Cerebellar cortex (tissue), 1 donor: Measurements from ENCODE around the gene CNTN4.
"Not testable (repeated sequence)": the region's sequence is repeated elsewhere in the genome, so short reads cannot be mapped to it uniquely, and the experiment has no call there.

Experiments used
- DNase-seq: peaks from one replicate; pipeline ENCODE4 v3.0.0-alpha.2; 2015; ENCODE audit warnings: low spot score

The CNTN4 gene

DNA sequence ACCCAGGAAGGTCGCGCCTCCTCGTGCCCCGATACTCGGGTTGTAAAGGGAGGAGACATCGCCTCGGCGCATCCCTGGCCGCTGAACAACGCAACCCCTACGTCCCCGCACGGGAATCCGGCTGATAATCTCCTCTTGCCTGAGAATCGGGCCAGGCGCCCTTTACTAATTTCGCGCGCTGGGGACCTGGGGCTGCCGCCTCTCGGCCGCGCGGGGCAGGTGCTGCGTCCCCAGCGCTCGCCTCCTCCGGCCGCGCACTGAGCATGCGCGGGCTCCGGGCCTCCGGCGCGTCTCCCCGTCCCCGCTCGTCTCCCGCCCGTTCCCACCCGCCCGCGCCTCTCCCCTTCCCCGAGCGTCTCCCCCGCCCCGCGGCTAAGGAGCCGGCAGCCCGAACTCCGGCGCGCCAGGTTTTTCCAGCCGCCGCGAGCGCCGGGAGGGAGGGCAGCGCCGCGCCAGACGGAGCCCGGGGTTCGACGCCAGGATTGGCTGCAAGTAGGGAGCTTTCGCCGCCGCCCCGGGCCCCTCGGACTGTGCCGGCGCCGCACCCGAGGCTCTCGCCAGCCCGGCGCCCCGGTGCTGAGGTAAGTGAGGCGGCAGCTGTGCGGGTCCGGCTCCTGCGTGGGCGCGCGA, at the start of gene CNTN4:
CNTN4 (plus strand) TSS at position 469 of the 630 bp plus-strand sequence.
- peak; percentile 85 for DNase-seq

DNA sequence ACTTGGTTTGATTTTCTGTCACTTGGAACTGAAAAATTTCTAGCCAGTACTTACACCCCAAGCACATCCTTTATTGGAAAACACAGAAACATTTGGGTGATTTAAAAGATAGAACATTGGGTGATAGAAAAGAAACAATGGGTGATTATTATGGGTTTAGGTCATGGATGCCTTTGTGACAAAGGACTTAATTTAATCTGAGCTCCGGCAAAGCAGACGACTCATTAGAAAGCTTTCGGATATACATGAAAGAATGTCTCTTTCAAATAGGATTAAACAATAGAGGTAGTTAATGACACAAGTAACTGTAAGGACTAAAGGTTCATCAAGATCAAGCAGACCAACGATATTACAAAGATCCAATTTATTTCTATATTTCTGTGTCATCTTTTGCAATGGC, 37.3 kb upstream of the CNTN4 start:
- DNase-seq = no peak

DNA sequence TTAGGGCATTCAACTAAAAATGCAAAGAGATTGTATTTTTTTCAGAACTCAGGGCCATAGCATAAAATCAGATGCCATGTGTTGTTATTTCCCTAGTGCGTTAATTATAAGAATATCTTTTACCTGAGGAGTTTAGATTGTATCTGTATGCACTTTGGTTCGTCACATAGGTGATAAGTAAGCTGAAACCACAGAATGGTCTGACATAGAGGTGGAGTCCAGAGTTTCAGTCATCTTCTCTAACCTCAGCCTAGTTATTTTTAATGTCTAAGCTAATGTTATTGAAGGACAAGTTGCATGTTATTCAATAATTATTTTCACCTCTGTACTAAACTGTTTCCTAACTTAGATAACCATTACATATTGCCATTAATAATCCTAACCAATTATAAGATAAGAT, 27.1 kb upstream of the CNTN4 start:
- no peak for DNase-seq

GRCh38 chr3:2078821-2079220, 19.8 kb upstream of the CNTN4 start:
- DNase-seq = no peak

DNA sequence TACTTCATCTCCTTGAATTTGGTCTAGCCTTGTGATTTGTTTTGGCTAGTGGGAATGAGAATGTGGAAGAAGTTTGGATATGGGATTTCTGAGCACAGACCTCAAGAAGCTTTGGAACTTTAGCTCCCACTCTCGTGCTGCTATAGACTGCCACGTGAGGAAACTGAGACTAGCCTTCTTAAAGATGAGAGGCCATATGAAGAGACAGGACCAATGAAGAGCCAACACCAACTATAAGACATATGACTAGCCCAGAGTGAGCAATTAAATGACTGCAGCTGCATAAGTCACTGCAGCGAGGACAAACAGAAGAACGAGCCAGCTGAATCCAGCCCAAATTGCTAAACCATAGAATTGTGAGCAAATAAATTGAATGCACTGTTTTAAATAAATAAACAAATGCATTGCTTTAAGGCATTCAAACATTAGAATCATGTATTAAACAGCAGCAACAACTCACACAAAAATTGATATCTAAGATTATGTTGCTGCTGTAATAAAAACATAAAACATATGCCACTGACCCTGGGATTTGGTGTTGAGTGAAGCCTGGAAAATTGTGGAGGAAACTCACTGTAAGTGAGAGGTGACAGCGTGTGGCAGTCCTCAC, 15.7 kb upstream of the CNTN4 start:
- DNase-seq = no peak

GRCh38 chr3:2083558-2083957, 15.1 kb upstream of the CNTN4 start:
- not testable (repeated sequence) for DNase-seq

DNA sequence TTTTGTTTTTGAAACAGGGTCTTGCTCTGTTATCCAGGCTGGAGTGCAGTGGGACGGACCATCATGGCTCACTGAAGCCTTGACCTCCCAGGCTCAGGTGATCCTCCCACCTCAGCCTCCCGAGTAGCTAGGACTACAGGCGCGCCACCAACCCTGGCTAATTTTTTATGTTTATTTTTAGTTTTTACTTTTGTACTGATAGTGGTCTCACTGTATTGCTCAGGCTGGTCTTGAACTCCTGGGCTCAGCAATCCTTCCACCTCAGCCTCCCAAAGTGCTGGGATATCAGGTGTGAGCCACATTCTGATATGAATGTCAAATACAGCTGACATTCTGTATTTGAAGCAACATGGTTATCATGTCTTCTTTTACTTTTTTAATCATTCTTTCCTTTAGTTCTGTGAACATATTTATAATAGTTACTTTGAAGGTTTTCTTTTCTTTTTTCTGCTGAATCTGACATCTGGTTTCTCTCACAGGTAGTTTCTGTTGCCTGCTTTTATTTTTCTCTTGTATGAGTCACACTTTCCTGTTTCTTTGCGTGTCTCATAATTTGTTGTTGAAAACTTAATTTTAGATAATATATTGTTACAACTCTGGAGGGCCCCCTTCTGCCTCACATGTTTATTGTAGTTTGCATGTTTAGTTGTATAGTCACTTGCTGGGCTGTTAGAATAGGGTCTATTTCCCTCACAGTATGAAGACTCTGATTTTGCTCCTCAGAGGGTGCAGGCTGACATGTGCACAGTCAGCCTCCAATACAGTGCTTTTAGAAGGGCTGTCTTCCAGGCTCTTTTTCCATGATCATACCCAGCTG, 8.4 kb upstream of the CNTN4 start:
- DNase-seq = no peak

GRCh38 chr3:2092758-2093157, 5.9 kb upstream of the CNTN4 start:
- no peak for DNase-seq

DNA sequence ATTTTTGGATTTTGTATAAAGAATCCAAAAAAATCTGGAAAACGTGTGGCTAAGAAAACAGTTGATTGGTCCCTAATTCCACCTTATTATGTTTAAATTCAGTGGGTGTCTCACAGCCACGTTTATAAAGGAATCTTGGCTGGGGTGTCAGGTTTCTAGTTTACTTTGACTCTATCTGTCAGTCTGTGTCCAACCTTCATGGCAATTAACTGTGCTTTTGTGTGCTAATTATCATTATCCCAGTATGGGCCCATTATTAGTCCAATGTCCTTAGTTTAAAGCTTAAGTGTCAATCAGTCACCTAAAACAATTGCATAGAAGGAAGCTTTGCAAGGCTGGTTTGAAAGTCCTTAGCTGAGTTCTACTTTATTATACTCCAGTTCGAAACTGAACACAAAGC, 3.7 kb upstream of the CNTN4 start:
- no peak for DNase-seq

DNA sequence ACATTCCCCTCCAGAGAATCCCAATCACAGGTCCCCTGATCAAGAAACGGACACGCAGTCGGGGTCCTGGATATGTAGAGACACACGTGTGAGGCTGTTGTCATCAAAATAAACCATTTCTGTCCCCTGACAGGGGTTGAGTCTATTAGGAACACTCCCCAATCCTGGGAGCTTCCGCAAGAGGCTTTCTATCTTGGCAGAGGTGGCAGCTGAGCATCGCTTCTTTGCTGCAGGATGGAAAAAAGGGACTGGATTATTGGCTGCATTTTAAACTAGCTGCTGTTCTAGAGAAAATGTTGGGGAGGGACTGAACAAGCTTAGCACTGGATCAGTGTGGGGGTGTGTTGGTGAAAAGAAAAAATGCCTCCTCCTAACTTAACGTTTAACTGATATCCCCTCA, 2.5 kb upstream of the CNTN4 start:
- peak; percentile 86 for DNase-seq

- DNase-seq = peak; percentile 51
Measured at GRCh38 chr3:2097641-2098191, 950 bp upstream of the CNTN4 start.

- peak; percentile 40 for DNase-seq
Measured at GRCh38 chr3:2099028-2099671, 484 bp downstream of the CNTN4 start.

- no peak for DNase-seq
Measured at GRCh38 chr3:2099779-2100191, 1.1 kb downstream of the CNTN4 start.

- DNase-seq = no peak
Measured at GRCh38 chr3:2106438-2106837, 7.8 kb downstream of the CNTN4 start.

DNA sequence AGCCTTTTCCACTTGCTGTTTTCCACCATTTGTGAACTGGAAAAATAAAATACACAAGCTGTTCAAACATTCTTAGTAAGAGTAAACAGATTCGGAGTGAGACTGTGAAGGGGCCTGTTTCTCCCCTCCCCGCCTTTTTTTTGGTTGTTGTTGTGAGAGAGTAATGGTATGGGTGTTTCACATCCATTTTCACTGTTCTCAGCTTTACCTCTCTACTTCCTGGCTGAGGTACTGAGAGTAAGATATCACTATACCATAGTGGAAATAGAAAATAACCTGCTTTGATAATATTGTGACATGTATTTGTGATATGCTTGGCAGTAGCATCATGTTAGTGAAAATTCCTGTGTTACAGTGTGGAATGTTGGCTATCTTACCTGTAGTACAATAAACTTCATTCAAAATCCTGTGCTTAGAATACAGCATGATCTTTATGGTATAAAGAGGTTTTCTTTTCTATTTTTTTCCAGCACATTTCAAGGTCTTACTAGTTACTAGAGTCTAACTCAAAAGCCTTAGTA, 12.0 kb downstream of the CNTN4 start:
- no peak for DNase-seq

DNA sequence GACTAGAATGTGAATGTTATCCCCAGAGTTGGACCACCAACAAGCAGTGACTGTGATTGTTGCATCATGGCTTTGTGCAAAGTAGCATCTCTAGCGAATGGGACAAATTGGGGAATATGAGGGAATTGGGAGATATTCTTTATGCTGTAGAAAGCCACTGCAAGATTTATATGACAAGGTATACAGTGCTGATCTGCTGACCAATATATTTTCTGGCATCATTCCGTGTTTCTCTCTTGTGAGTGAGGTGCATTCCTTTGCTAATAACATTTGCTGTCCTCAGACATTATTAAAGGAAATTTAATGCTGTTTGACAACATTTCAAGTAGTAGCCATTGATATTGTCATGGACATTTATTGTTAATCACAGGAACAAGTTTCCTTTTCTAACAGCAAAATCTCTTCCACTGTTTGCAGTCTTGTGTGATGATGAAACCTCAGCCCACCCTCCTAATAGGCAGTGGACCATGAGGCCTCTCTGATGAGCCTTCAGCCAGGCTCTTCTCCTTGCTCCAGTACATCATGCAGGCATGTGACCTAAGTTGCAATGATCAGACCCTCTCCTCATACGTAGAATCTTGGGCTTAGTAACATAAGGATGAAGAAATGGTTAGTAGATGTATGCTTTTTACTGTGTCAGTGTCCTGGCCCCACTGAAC, 16.1 kb downstream of the CNTN4 start:
- DNase-seq = no peak

DNA sequence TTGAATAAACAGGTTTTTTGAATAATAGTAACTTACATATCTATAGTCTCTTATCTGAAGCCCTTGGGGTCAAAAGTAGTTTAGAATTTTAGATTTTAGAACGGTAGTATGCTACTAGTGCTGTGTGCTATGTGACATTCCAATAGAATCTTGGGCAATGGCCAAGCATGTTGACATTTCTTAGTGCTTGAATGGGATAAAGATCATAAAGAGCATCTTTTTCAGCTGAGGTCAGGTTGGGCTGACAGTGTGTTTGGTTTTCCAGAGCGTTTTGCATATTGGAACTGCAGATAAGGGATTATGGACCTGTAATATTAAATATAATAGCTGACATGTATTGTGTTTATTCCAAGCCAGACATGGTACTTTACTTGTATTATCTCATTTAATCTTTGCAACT, 32.1 kb downstream of the CNTN4 start:
- no peak for DNase-seq

GRCh38 chr3:2133146-2133545, 34.5 kb downstream of the CNTN4 start:
- no peak for DNase-seq

DNA sequence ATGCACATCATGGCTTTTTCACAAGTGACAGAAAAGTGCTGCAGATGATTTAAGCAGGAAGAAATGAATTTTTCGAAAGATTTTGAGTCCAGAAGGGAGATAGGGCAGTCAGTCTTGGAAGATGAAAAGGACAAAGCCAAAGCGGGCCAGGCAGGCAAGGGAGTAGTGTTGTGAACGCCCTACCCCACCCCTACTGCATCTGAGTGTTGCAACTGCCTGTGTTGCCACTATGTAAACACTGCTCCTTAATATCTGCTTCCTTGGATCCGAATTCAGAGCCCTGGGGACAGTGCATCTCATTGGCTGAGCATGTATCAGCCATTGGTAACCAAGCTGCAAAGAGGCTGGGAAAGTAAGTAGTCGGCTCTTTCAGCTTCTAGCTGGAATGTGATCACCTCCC, 39.0 kb downstream of the CNTN4 start:
- no peak for DNase-seq

DNA sequence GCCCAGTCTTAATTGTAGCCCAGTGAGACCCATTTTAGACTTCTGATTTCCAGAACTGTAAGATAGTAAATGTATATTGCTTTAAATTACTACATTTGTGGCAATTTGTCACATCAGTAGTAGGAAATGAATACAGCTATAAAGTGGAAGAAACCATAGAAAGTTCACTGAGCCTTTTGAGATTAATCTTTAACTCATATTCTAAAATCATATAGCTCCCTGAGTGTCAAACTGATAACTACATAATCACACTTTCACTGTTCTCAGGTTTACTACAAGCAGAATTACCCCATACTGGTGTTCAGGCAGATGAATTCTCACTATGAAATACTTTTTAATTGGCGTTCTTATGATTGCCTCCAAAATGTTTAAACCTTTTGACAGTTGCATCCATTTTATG, 42.8 kb downstream of the CNTN4 start:
- DNase-seq = no peak

DNA sequence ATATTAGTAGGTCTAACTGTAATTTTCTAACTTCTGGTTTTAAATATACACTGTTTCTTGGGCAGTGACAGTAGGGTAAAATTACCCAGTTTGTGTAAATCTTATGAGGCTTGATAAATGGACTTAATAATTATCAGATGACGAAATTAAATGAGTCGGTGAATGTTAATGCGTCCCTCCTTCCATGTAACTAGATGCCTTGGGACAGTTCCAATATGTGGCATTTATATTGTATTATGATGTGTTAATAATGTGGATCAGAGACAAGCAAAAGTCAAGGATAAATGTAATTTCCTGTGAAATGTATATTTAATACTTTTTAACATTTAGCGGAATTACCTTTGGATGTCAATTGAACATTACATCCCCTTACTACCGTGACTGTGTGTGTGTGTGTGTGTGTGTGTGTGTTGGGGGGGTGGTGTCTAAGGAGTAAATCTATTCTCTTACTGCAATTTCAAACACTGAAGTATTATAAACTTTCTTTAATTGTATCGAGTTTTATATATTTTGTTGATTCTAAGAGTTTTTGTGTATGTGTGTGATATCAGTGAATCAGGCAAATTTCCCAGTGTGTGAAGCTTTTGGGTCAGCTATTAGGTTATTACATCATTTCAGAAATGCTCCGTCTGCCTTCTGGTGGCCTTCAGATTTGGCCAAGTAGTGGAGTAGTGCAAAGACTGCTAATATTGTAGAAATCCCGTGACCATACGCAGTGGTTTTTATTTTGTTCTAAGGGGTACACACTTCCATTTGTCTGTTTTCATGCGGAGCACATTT, 50.1 kb downstream of the CNTN4 start:
- peak; percentile 35 for DNase-seq
